ENCODE data around the gene TVP23C.
"Not testable (repeated sequence)": the region's sequence is repeated elsewhere in the genome, so short reads cannot be mapped to it uniquely, and the experiment has no call there.

The TVP23C gene

GRCh38 chr17:15576848-15577247 lies 13.6 kb upstream of the TVP23C start:
- not testable (repeated sequence) for H3K9ac ChIP-seq (ENCODE audit: low read length); H2AFZ ChIP-seq (ENCODE audit: low read depth, low read length, severe bottlenecking); H3K27me3 ChIP-seq (ENCODE audit: low read length); H3F3A ChIP-seq (ENCODE audit: insufficient read depth); H3K9me2 ChIP-seq (replicated peaks; ENCODE audit: insufficient read depth, low read length); H3K79me2 ChIP-seq (ENCODE audit: insufficient read depth, low read length); H3K4me2 ChIP-seq (ENCODE audit: low read depth, low read length, poor library complexity, severe bottlenecking); H3K36me3 ChIP-seq (ENCODE audit: low read length); H4K20me1 ChIP-seq (ENCODE audit: low read depth, low read length); H3K27ac ChIP-seq (ENCODE audit: low read depth, low read length); H3K4me3 ChIP-seq (ENCODE audit: insufficient read depth, low read length, poor library complexity, severe bottlenecking); H3K9me3 ChIP-seq (ENCODE audit: insufficient read depth, low read length)

GRCh38 chr17:15574660-15575059 lies 11.4 kb upstream of the TVP23C start:
- not testable (repeated sequence) for H3K9me2 ChIP-seq (replicated peaks; ENCODE audit: insufficient read depth, low read length); H2AFZ ChIP-seq (ENCODE audit: low read depth, low read length, severe bottlenecking); H3K9ac ChIP-seq (ENCODE audit: low read length); H3K27me3 ChIP-seq (ENCODE audit: low read length); H4K20me1 ChIP-seq (ENCODE audit: low read depth, low read length); H3K4me3 ChIP-seq (ENCODE audit: insufficient read depth, low read length, poor library complexity, severe bottlenecking); H3F3A ChIP-seq (ENCODE audit: insufficient read depth); H3K9me3 ChIP-seq (ENCODE audit: insufficient read depth, low read length); H3K4me2 ChIP-seq (ENCODE audit: low read depth, low read length, poor library complexity, severe bottlenecking); H3K36me3 ChIP-seq (ENCODE audit: low read length); H3K79me2 ChIP-seq (ENCODE audit: insufficient read depth, low read length); H3K27ac ChIP-seq (ENCODE audit: low read depth, low read length)

- H3K9me3 ChIP-seq (ENCODE audit: insufficient read depth, low read length); H3K9ac ChIP-seq (ENCODE audit: low read length); H2AFZ ChIP-seq (ENCODE audit: low read depth, low read length, severe bottlenecking); H3K36me3 ChIP-seq (ENCODE audit: low read length); H3K4me3 ChIP-seq (ENCODE audit: insufficient read depth, low read length, poor library complexity, severe bottlenecking); H3K27ac ChIP-seq (ENCODE audit: low read depth, low read length); H3K9me2 ChIP-seq (replicated peaks; ENCODE audit: insufficient read depth, low read length); H3K27me3 ChIP-seq (ENCODE audit: low read length); H3K4me2 ChIP-seq (ENCODE audit: low read depth, low read length, poor library complexity, severe bottlenecking); H3F3A ChIP-seq (ENCODE audit: insufficient read depth); H3K79me2 ChIP-seq (ENCODE audit: insufficient read depth, low read length); H4K20me1 ChIP-seq (ENCODE audit: low read depth, low read length): not testable (repeated sequence)
Measured at GRCh38 chr17:15573870-15574269, 10.6 kb upstream of the TVP23C start.

GRCh38 chr17:15562613-15563374 lies 489 bp downstream of the TVP23C start:
- not testable (repeated sequence) for H2AFZ ChIP-seq (ENCODE audit: low read depth, low read length, severe bottlenecking); H3K9me2 ChIP-seq (replicated peaks; ENCODE audit: insufficient read depth, low read length); H3K9ac ChIP-seq (ENCODE audit: low read length); H3K4me3 ChIP-seq (ENCODE audit: insufficient read depth, low read length, poor library complexity, severe bottlenecking); H3K27me3 ChIP-seq (ENCODE audit: low read length); H3K27ac ChIP-seq (ENCODE audit: low read depth, low read length); H3K4me2 ChIP-seq (ENCODE audit: low read depth, low read length, poor library complexity, severe bottlenecking); H3K79me2 ChIP-seq (ENCODE audit: insufficient read depth, low read length); H3K36me3 ChIP-seq (ENCODE audit: low read length); H4K20me1 ChIP-seq (ENCODE audit: low read depth, low read length); H3F3A ChIP-seq (ENCODE audit: insufficient read depth); H3K9me3 ChIP-seq (ENCODE audit: insufficient read depth, low read length)

- not testable (repeated sequence) for H3K9me2 ChIP-seq (replicated peaks; ENCODE audit: insufficient read depth, low read length); H3K79me2 ChIP-seq (ENCODE audit: insufficient read depth, low read length); H3F3A ChIP-seq (ENCODE audit: insufficient read depth); H3K4me2 ChIP-seq (ENCODE audit: low read depth, low read length, poor library complexity, severe bottlenecking); H3K27ac ChIP-seq (ENCODE audit: low read depth, low read length); H3K9ac ChIP-seq (ENCODE audit: low read length); H4K20me1 ChIP-seq (ENCODE audit: low read depth, low read length); H3K4me3 ChIP-seq (ENCODE audit: insufficient read depth, low read length, poor library complexity, severe bottlenecking); H3K27me3 ChIP-seq (ENCODE audit: low read length); H3K9me3 ChIP-seq (ENCODE audit: insufficient read depth, low read length); H3K36me3 ChIP-seq (ENCODE audit: low read length); H2AFZ ChIP-seq (ENCODE audit: low read depth, low read length, severe bottlenecking)
Measured at GRCh38 chr17:15561439-15561838, 1.8 kb downstream of the TVP23C start.

- not testable (repeated sequence) for H3K4me2 ChIP-seq (ENCODE audit: low read depth, low read length, poor library complexity, severe bottlenecking); H3K9me3 ChIP-seq (ENCODE audit: insufficient read depth, low read length); H3K27ac ChIP-seq (ENCODE audit: low read depth, low read length); H3K9ac ChIP-seq (ENCODE audit: low read length); H4K20me1 ChIP-seq (ENCODE audit: low read depth, low read length); H3K9me2 ChIP-seq (replicated peaks; ENCODE audit: insufficient read depth, low read length); H3K36me3 ChIP-seq (ENCODE audit: low read length); H3F3A ChIP-seq (ENCODE audit: insufficient read depth); H3K4me3 ChIP-seq (ENCODE audit: insufficient read depth, low read length, poor library complexity, severe bottlenecking); H2AFZ ChIP-seq (ENCODE audit: low read depth, low read length, severe bottlenecking); H3K27me3 ChIP-seq (ENCODE audit: low read length); H3K79me2 ChIP-seq (ENCODE audit: insufficient read depth, low read length)
Measured at GRCh38 chr17:15558403-15559105, 4.7 kb downstream of the TVP23C start.

- not testable (repeated sequence) for H3K27ac ChIP-seq (ENCODE audit: low read depth, low read length); H3K27me3 ChIP-seq (ENCODE audit: low read length); H3K79me2 ChIP-seq (ENCODE audit: insufficient read depth, low read length); H4K20me1 ChIP-seq (ENCODE audit: low read depth, low read length); H3F3A ChIP-seq (ENCODE audit: insufficient read depth); H3K9me2 ChIP-seq (replicated peaks; ENCODE audit: insufficient read depth, low read length); H3K4me2 ChIP-seq (ENCODE audit: low read depth, low read length, poor library complexity, severe bottlenecking); H3K9ac ChIP-seq (ENCODE audit: low read length); H2AFZ ChIP-seq (ENCODE audit: low read depth, low read length, severe bottlenecking); H3K36me3 ChIP-seq (ENCODE audit: low read length); H3K9me3 ChIP-seq (ENCODE audit: insufficient read depth, low read length); H3K4me3 ChIP-seq (ENCODE audit: insufficient read depth, low read length, poor library complexity, severe bottlenecking)
Measured at GRCh38 chr17:15557334-15557832, 5.9 kb downstream of the TVP23C start.

- H3K9me2 ChIP-seq (replicated peaks; ENCODE audit: insufficient read depth, low read length); H3K27ac ChIP-seq (ENCODE audit: low read depth, low read length); H3K4me2 ChIP-seq (ENCODE audit: low read depth, low read length, poor library complexity, severe bottlenecking); H3K4me3 ChIP-seq (ENCODE audit: insufficient read depth, low read length, poor library complexity, severe bottlenecking); H3K9ac ChIP-seq (ENCODE audit: low read length); H3F3A ChIP-seq (ENCODE audit: insufficient read depth); H4K20me1 ChIP-seq (ENCODE audit: low read depth, low read length); H3K27me3 ChIP-seq (ENCODE audit: low read length); H3K9me3 ChIP-seq (ENCODE audit: insufficient read depth, low read length); H2AFZ ChIP-seq (ENCODE audit: low read depth, low read length, severe bottlenecking); H3K36me3 ChIP-seq (ENCODE audit: low read length); H3K79me2 ChIP-seq (ENCODE audit: insufficient read depth, low read length): not testable (repeated sequence)
Measured at GRCh38 chr17:15552932-15553331, 10.4 kb downstream of the TVP23C start.
